ENCODE data around the gene CDK12.
"Not testable (repeated sequence)": the region's sequence is repeated elsewhere in the genome, so short reads cannot be mapped to it uniquely, and the experiment has no call there.

The CDK12 gene

GRCh38 chr17:39473310-39473709 is 12.0 kb downstream of the CDK12 start:
- H3K9me3 ChIP-seq (ENCODE audit: severe bottlenecking): no peaks in the 10 kb centered on the region
- H3K4me3 ChIP-seq (ENCODE audit: low read depth, low read length): no peak overlapping the region
- DNase-seq: no peak
- no peak for TF ChIP-seq CTCF (IDR thresholded peaks at IDR 0.05; ENCODE audit: low read depth, low read length)
- no peak overlapping the region for H3K27ac ChIP-seq
- H3K36me3 ChIP-seq: peaks cover 91% of the 10 kb centered on the region
- no peaks in the 10 kb centered on the region for H3K27me3 ChIP-seq (ENCODE audit: insufficient read depth, low read depth, severe bottlenecking)

GRCh38 chr17:39479631-39480030 is 18.3 kb downstream of the CDK12 start:
- H3K9me3 ChIP-seq (ENCODE audit: severe bottlenecking); H3K27me3 ChIP-seq (ENCODE audit: insufficient read depth, low read depth, severe bottlenecking); H3K4me3 ChIP-seq (ENCODE audit: low read depth, low read length); H3K27ac ChIP-seq; DNase-seq: not testable (repeated sequence)
- peaks cover 79% of the 10 kb centered on the region for H3K36me3 ChIP-seq

GRCh38 chr17:39483506-39483905 is 22.2 kb downstream of the CDK12 start:
- H3K4me3 ChIP-seq (ENCODE audit: low read depth, low read length): no peak overlapping the region
- H3K27ac ChIP-seq: no peak overlapping the region
- no peaks in the 10 kb centered on the region for H3K9me3 ChIP-seq (ENCODE audit: severe bottlenecking)
- DNase-seq: no peak
- H3K27me3 ChIP-seq (ENCODE audit: insufficient read depth, low read depth, severe bottlenecking): no peaks in the 10 kb centered on the region
- TF ChIP-seq CTCF (IDR thresholded peaks at IDR 0.05; ENCODE audit: low read depth, low read length): no peak
- peaks cover 66% of the 10 kb centered on the region for H3K36me3 ChIP-seq

GRCh38 chr17:39484178-39484577 is 22.9 kb downstream of the CDK12 start:
- no peak for DNase-seq

GRCh38 chr17:39485555-39485954 is 24.3 kb downstream of the CDK12 start:
- Histone ChIP-seq H3K27ac (no peak overlapping the region), H3K4me3 (ENCODE audit: low read depth, low read length) (no peak overlapping the region), H3K9me3 (ENCODE audit: severe bottlenecking) (no peaks in the 10 kb centered on the region), H3K27me3 (ENCODE audit: insufficient read depth, low read depth, severe bottlenecking) (no peaks in the 10 kb centered on the region), H3K36me3 (peaks cover 56% of the 10 kb centered on the region)
- TF ChIP-seq CTCF (IDR thresholded peaks at IDR 0.05; ENCODE audit: low read depth, low read length): no peak
- DNase-seq: no peak

More at GRCh38 chr17:39484178-39484577, 22.9 kb downstream of the CDK12 start:
- Histone ChIP-seq H3K27ac (no peak overlapping the region), H3K36me3 (peaks cover 65% of the 10 kb centered on the region), H3K4me3 (ENCODE audit: low read depth, low read length) (no peak overlapping the region), H3K27me3 (ENCODE audit: insufficient read depth, low read depth, severe bottlenecking) (no peaks in the 10 kb centered on the region), H3K9me3 (ENCODE audit: severe bottlenecking) (no peaks in the 10 kb centered on the region)
- no peak for TF ChIP-seq CTCF (IDR thresholded peaks at IDR 0.05; ENCODE audit: low read depth, low read length)

- H3K27ac ChIP-seq: no peak overlapping the region
- DNase-seq: no peak
These were observed 25.0 kb downstream of the CDK12 start for GRCh38 chr17:39486242-39486641.

GRCh38 chr17:39487490-39487889 is 26.2 kb downstream of the CDK12 start:
- H3K36me3 ChIP-seq: peaks cover 60% of the 10 kb centered on the region
- H3K27ac ChIP-seq; H3K27me3 ChIP-seq (ENCODE audit: insufficient read depth, low read depth, severe bottlenecking); H3K4me3 ChIP-seq (ENCODE audit: low read depth, low read length); H3K9me3 ChIP-seq (ENCODE audit: severe bottlenecking); DNase-seq: not testable (repeated sequence)

More at GRCh38 chr17:39486242-39486641, 25.0 kb downstream of the CDK12 start:
- Histone ChIP-seq H3K4me3 (ENCODE audit: low read depth, low read length) (no peak overlapping the region), H3K27me3 (ENCODE audit: insufficient read depth, low read depth, severe bottlenecking) (no peaks in the 10 kb centered on the region), H3K36me3 (peaks cover 59% of the 10 kb centered on the region), H3K9me3 (ENCODE audit: severe bottlenecking) (no peaks in the 10 kb centered on the region)
- no peak for TF ChIP-seq CTCF (IDR thresholded peaks at IDR 0.05; ENCODE audit: low read depth, low read length)

All from WERI-Rb-1 (cell line).